ENCODE data around the gene WNT4.

The WNT4 gene

DNA sequence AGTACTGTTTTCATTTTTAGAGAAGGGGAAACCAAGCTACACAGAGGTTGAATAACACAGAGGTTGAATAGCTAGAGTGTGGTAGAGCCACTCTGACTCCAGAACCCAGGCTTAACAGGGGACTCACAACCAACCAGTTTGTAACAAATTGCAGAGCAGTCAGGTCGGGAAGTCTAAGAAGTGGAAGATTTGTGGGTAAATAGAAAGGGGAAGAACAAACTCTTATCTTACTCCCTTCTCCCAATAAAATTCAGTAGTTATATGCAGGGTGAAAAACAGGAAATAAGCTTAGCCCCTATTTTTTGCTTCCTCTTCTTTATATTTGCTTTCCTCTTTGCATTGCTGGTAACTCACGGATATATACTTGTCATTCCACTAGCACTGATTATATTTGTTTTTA lies 67.2 kb downstream of the WNT4 start:
- no peak for DNase-seq (ENCODE audit: low read depth in 3 of 3)

DNA sequence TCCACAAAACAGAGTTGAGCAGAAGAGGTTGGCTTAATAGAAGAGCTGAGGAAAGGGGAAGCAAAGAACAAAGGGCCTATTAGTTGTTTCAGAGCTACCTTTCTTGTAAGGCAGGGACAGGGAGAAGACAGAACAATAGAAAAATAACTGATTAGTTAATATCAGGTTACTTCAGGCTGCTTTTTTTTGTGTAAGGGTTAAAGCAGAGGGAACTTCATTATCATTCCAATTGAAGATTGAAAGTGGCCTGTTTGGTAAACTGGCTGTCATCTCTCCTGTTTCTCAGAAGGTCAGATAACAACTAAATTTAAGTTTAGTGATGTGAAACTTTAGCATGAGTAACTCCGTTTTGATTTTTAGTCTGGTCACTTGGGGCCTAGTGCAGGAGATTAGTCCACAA lies 68.1 kb downstream of the WNT4 start:
- DNase-seq (ENCODE audit: low read depth in 3 of 3) = no peak

- DNase-seq (ENCODE audit: low read depth in 3 of 3) = no peak
These were observed 71.4 kb downstream of the WNT4 start for GRCh38 chr1:22071511-22071910.

Data from stimulated activated CD4-positive, alpha-beta T cell treated with anti-CD3 and anti-CD28 coated beads, TNF-alpha, amount 100 ng/mL, for 4 hours (primary cell).